ENCODE results near the gene ACOXL. TPM values are rescaled to one million over a fixed set of nuclear protein-coding genes. Genes with fewer than 3 reads are reported as not detected.
"Not testable (repeated sequence)": the region's sequence is repeated elsewhere in the genome, so short reads cannot be mapped to it uniquely, and the experiment has no call there.

ACOXL gene
- total RNA-seq, 1 experiment from 2014 or later = not detected

GRCh38 chr2:110960954-110961353 lies 228.6 kb downstream of the ACOXL start:
- DNase-seq (ENCODE audit: low read depth) = no peak

DNA sequence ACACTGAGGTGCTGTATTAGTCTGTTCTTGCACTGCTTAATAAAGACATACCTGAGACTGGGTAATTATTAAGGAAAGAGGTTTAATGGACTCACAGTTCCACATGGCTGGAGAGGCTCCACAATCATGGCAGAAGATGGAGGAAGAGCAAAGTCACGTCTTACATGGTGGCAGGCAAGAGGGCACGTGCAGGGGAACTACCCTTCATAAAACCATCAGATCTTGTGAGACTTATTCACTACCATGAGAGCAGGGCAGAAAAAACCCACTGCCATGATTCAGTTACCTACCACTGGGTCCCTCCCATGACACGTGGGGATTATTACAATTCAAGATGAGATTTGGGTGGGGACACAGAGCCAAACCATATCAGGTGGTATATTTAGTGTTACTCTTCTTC lies 229.3 kb downstream of the ACOXL start:
- not testable (repeated sequence) for DNase-seq (ENCODE audit: low read depth)

- DNase-seq (ENCODE audit: low read depth) = no peak
These were observed 237.3 kb downstream of the ACOXL start for GRCh38 chr2:110969696-110970095.

- no peak for DNase-seq (ENCODE audit: low read depth)
These were observed 237.8 kb downstream of the ACOXL start for GRCh38 chr2:110970201-110970600.

- no peak for DNase-seq (ENCODE audit: low read depth)
These were observed 239.4 kb downstream of the ACOXL start for GRCh38 chr2:110971811-110972210.

GRCh38 chr2:110973262-110973661 lies 240.9 kb downstream of the ACOXL start:
- no peak for DNase-seq (ENCODE audit: low read depth)

- no peak for DNase-seq (ENCODE audit: low read depth)
These were observed 245.0 kb downstream of the ACOXL start for GRCh38 chr2:110977403-110977802.

DNA sequence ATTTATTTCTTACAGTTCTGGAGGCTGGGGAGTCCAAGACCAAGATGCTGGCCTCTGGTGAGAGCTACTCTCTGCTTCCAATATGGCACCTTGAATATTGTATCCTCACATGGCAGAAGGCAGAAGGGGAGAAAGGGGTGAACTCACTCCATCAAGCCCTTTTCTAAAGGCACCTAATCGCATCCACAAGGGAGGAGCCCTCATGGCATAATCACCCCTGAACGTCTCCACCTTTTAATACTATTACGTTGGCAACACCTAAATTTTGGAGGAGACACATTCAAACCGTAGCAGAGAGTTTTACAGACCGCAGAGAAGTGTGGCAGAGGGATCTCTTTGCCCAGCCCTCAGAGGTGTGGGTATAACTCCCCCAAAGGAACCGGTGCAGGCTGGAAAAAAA lies 245.8 kb downstream of the ACOXL start:
- no peak for DNase-seq (ENCODE audit: low read depth)

GRCh38 chr2:110978756-110979470 lies 246.5 kb downstream of the ACOXL start:
- no peak for DNase-seq (ENCODE audit: low read depth)

DNA sequence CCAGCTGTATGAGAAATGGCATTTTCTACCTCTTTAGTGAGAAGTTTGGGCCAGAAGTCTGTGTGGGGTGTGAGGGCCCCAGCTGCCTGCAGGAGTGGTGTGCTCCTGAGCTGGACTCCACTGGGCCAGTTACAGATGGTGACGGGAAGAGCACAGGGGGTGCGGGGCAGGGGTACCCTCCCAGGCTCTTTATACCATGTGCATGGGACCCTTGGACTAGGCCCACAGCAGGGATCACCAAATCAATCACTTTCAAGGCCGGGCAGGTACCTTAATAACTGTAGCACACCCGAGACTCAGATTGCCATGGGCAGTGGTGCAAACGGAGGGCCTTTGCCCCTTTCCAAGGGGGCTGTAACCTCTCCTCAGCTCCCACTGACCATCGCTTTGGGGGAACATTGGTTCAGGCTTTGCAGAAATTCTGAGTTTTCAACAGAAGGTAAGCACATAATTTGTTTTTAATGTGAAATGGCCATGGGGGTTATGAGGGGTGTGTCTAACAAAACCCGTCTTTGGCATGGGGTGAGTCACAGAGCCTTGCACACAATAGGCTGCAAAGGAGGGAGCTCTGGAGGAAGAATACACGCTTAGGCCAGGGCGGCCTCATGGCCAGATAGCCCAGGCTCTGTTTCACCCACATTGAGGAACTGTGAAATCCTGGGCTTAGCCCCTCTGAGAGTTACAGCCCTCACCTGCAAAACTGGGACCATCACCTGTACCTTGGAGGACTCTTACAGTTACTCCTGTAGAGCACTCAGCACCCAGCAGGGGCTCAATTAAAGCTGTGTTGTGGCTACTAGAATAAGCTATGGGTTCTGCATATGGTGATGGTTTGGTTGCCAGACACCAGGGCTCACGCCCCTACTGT lies 247.3 kb downstream of the ACOXL start:
- DNase-seq (ENCODE audit: low read depth) = no peak

DNA sequence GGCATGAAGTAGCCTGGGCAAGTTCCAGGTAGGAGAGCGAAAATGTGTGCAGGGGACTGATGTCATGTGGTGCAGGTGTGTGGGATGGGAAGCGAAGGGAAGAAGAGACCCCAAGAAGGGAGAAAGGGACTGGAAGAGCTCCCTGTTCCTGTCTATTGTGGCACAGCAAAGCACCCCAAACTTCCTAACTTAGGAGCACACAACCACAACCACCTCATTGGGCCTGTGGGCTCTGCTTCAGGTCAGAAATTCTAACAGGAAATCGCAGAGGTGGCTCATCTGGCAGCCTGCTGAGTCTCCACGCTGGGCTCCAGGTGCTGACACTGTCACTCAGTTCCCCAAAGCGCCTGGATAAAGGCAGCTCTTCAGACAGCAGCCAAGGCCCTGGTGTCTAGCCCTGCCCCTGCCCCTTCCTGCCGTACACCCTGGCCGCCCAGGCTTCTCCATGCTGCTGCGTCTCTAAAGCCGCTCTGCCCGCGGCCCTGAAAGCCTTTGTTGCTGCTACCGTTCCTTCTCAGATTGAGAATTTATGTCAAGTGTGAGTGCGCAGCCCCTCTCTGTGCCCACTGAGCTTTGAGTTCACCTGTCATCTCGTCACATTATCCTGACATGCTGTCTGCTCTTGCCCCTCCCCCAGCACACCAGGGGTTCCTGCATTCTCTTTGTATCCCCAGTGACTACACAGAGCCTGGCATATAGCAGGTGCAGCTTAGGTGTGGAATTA lies 248.1 kb downstream of the ACOXL start:
- DNase-seq (ENCODE audit: low read depth) = no peak

- DNase-seq (ENCODE audit: low read depth) = no peak
These were observed 250.8 kb downstream of the ACOXL start for GRCh38 chr2:110983133-110983532.

- DNase-seq (ENCODE audit: low read depth) = no peak
These were observed 252.5 kb downstream of the ACOXL start for GRCh38 chr2:110984694-110985490.

GRCh38 chr2:110990440-110990839 lies 258.1 kb downstream of the ACOXL start:
- no peak for DNase-seq (ENCODE audit: low read depth)

- no peak for DNase-seq (ENCODE audit: low read depth)
These were observed 259.5 kb downstream of the ACOXL start for GRCh38 chr2:110991911-110992310.

DNA sequence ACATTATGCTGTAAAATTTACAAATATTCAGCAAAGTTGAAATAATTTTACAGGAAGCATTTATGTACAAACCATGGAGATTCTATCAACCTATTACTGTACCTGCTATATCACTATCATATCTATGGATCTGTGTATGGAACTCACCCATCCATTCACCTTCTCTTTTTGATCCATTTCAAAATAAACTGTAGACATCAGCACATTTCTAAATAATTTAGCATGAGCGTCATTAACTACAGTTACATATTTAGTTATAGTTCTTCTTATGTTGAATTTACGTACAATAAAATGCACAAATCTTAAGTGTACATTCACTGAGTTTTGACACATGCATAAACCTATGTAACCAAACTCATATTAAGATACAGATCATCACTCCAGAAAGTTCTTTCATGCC lies 260.5 kb downstream of the ACOXL start:
- DNase-seq (ENCODE audit: low read depth) = no peak

GRCh38 chr2:110993557-110994231 lies 261.3 kb downstream of the ACOXL start:
- DNase-seq (ENCODE audit: low read depth) = peak; percentile 41

GRCh38 chr2:110994250-110994961 lies 262.0 kb downstream of the ACOXL start:
- no peak for DNase-seq (ENCODE audit: low read depth)

GRCh38 chr2:110995911-110996310 lies 263.5 kb downstream of the ACOXL start:
- peak; percentile 6 for DNase-seq (ENCODE audit: low read depth)

Measured in HT1080 (cell line).